Activated CD8-positive, alpha-beta memory T cell treated with anti-CD3 and anti-CD28 coated beads for 36 hours (primary cell): ENCODE measurements around the gene KRTAP19-6. TPM values are rescaled to one million over a fixed set of nuclear protein-coding genes. Genes with fewer than 3 reads are reported as not detected.
"Not testable (repeated sequence)": the region's sequence is repeated elsewhere in the genome, so short reads cannot be mapped to it uniquely, and the experiment has no call there.

ENCODE experiments used
- CTCF ChIA-PET: fragments of 350-600 bp; sonication (Branson Sonifier 250); formaldehyde crosslinking; loops from one replicate; lab custom pipeline; 2021; ENCODE audit warnings: antibody characterized with exemption; lab: Charles Lee
- POLR2A ChIA-PET: fragments of 350-600 bp; sonication (Branson Sonifier 250); formaldehyde crosslinking; loops from one replicate; lab custom pipeline; 2021; ENCODE audit warnings: antibody characterized with exemption; lab: Charles Lee
- total RNA-seq, 2 experiments: library from RNA; stranded (reverse); gene quantifications; one replicate each; pipeline ENCODE4 v1.2.3, GENCODE V29; 2021

KRTAP19-6 gene
- total RNA-seq, result not detected

GRCh38 chr21:30541764-30542163 is at the start of gene KRTAP19-6:
Gene KRTAP19-6 (minus strand): TSS chr21:30541864. CDS start chr21:30541833, 31 bp downstream.
- ChIA-PET CTCF (no interaction called here), POLR2A (no interaction called here)

- POLR2A ChIA-PET, result no interaction called here
- CTCF ChIA-PET, result no interaction called here
Observed at GRCh38 chr21:30590297-30590696, 48.6 kb upstream of the KRTAP19-6 start, which contains the start of gene KRTAP22-2. Gene KRTAP22-2 (minus strand): TSS chr21:30590397.

DNA sequence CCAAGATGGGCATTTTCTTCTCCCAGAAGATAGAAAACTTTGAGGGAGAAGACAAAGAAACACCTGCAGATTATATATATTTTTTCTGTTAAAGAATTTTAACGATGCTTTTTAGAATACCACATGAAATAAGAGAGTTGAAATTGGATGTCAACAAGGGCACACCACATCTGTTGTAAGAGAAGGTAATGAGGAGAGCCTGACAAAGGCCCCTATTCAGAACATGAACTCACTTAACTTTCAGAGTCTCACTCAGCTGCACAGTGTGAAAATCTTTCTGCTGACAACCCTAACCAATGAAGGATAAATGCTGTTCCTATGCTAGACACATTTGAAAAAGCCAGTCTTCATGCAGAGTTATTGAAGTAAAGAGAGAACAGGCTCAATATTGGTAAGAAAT is 41.2 kb upstream of the KRTAP19-6 start:
- POLR2A ChIA-PET, result no interaction called here
- CTCF ChIA-PET, result no interaction called here

DNA sequence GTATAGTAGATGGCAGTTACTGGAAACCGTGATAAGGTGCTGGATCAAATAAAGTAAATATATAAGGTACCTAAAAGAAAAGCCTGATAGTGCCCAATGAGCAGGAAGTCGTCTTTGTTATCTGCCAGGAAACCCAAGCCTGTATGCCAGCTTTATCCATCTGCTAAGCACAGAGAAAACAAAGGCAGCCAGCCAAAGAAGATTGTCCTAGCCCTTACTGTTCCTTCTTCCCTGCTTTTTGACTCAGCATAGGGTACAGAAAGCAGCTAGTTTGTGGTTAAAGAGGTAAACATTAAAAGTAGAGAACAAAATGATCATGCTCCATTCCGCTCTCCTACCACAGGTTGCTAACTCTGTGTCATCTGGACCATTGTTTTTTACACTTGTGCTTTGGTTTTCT is 38.5 kb upstream of the KRTAP19-6 start:
- ChIA-PET POLR2A (no interaction called here), CTCF (no interaction called here)

DNA sequence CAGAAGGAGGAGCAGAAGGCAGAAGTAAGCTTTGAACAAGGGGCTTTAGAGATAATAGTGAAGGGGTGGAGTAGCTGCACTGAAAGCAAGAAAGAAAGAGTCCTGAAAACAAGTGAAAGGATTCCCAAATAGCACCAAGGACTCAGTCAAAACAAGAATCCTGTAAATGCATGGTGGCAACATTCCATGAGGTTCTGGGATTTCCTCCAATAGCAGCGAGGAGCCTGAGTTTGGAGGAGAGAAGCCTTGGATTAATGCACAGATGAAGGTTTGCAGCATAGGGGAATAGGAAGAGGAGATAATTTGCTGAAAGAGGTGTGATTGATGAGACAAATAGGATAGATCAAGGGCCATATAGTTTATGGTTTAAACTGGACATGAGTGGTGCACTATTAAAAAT is 37.7 kb upstream of the KRTAP19-6 start:
- ChIA-PET POLR2A (no interaction called here), CTCF (no interaction called here)

GRCh38 chr21:30577766-30578165 is 36.1 kb upstream of the KRTAP19-6 start:
- ChIA-PET CTCF (no interaction called here), POLR2A (no interaction called here)

GRCh38 chr21:30567617-30568016 is 26.0 kb upstream of the KRTAP19-6 start:
- ChIA-PET POLR2A (no interaction called here), CTCF (no interaction called here)

DNA sequence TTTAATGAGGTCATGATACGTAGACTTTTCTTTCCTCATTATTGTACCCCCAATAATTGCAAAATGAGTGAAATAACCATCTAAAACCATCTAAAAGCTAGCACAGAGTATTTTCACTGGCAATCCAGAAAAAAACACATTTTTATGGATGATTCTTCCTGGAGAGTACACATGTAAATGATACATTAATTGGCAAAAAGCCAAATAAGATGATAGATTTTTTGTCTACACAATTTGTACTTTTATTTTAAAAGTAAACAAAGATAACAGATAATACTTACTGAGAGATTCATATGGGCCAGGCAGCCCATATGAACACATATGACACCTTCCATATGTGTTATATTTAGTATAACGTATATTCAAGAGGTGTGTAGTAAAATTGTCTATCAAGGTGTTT is 22.0 kb upstream of the KRTAP19-6 start:
- ChIA-PET CTCF (no interaction called here), POLR2A (no interaction called here)

DNA sequence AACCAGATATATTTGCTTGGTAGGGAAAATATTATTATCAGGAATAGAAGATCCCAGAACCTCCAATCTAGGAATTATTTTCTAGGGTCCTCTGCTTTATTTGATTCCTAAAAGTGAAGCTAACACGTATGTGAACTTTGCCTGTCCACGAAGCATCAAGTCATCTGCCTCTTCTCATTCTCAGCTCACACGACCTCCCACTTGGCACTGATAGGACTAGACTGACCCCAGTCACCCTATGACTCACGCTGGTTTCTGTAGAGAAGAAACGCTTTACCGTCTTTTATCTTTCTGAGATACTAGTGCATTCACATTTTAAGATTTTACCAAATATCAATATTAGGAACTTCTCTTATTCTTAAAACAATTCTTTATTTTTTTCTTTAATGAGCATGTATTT is 21.4 kb upstream of the KRTAP19-6 start:
- ChIA-PET CTCF (no interaction called here), POLR2A (no interaction called here)

DNA sequence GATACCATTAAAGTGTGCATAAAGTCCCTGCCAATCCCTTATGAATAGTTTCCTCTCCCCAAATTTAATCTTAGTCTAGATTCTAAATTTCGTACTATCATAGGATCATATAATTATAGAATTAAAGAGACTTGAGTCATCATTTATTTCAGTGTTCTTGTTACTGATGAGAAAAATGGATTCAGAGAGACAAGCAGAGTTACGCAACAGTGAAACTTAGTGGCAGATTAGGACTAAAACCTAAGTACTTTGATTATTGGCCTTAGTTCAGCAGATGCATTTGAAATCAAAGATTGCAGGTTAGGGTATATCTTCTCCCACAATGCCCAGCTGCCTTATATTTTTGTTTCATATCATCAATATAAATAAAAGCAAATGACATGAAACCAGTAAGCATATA is 20.3 kb upstream of the KRTAP19-6 start:
- ChIA-PET CTCF (no interaction called here), POLR2A (no interaction called here)

- ChIA-PET POLR2A (no interaction called here), CTCF (no interaction called here)
Observed at GRCh38 chr21:30561264-30561895, 19.7 kb upstream of the KRTAP19-6 start, which contains the start of gene KRTAP19-7. Gene KRTAP19-7 (minus strand): TSS chr21:30561314. CDS start chr21:30561289, 25 bp downstream.

DNA sequence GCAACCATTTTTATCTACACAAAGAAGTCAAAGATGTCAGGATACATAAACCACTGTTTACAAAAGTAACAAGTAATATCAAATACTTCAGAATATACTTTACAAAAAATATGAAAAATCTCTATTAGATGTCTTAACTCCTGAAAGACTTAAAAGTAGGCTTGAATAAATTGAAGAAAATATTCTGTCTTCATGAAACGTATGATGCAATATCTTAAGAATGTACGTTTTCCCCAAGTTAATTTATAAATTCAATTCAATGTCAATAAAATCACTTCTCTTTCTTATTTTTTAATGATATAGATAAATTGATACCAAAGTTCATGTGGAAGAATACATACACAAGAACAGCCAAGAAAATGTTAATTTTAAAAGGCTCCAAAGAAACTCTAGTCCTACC is 13.4 kb upstream of the KRTAP19-6 start:
- ChIA-PET CTCF (no interaction called here), POLR2A (no interaction called here)

DNA sequence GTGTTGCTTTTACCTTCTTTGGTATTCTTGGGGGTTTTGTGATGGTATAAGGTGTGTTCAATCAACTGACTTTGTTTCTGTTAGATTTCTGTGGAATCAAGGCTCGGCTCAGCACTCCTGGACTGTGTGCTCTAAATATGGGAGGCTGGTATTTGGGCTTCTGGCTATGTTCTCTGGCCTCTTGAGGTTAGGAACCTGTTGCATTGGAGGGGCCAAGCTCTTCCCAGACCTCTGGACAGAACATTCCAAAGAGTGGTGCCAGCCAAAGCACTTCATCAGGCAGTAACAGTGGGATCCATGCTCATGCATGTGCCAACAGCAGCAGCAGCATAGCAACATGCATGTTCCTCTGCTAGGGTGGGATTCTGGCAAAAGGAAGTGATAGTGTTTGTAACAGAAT is 11.1 kb upstream of the KRTAP19-6 start:
- POLR2A ChIA-PET, result no interaction called here
- CTCF ChIA-PET, result no interaction called here

- CTCF ChIA-PET, result no interaction called here
Observed at GRCh38 chr21:30518876-30519275, 22.8 kb downstream of the KRTAP19-6 start.

GRCh38 chr21:30515681-30516080 is 26.0 kb downstream of the KRTAP19-6 start:
- POLR2A ChIA-PET, result no interaction called here

More at GRCh38 chr21:30518876-30519275, 22.8 kb downstream of the KRTAP19-6 start:
- POLR2A ChIA-PET, result no interaction called here

DNA sequence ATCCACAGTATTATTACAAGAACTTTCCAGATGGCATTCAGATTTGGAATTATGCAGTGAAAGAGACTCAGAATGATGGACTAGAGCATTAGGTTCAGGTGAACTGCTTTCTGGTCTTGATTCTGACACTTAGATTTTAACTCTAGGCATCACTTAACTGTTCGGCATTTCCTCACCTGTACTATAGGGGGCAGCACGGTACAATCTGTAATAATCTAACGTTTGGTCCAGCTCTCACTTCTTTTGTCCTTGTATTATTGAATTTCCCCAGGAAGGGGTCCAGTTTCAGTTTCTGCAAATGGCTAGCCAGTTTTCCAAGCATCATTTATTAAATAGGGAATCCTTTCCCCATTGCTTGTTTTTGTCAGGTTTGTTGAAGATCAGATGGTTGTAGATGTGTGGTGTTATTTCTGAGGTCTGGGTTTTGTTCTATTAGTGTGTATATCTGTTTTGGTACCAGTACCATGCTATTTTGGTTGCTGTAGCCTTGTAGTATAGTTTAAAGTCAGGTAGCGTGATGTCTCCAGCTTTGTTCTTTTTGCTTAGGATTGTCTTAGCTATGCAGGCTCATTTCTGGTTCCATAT is 36.0 kb downstream of the KRTAP19-6 start:
- CTCF ChIA-PET, POLR2A ChIA-PET: not testable (repeated sequence)

More at GRCh38 chr21:30515681-30516080, 26.0 kb downstream of the KRTAP19-6 start:
- CTCF ChIA-PET, result no interaction called here

GRCh38 chr21:30502041-30502440 is 39.6 kb downstream of the KRTAP19-6 start, which contains the start of gene KRTAP19-5:
Gene KRTAP19-5 (minus strand): TSS chr21:30502141. CDS start chr21:30502090, 51 bp downstream.
- ChIA-PET CTCF (no interaction called here), POLR2A (no interaction called here)

- ChIA-PET POLR2A (no interaction called here), CTCF (no interaction called here)
Observed at GRCh38 chr21:30497065-30497464, 44.6 kb downstream of the KRTAP19-6 start, which contains the start of gene KRTAP19-4. Gene KRTAP19-4 (minus strand): TSS chr21:30497165. CDS start chr21:30497110, 55 bp downstream.

GRCh38 chr21:30491963-30492428 is 49.7 kb downstream of the KRTAP19-6 start, which contains the start of gene KRTAP19-3:
Gene KRTAP19-3 (minus strand): TSS chr21:30492013. CDS start chr21:30491957, 56 bp downstream.
- ChIA-PET POLR2A (no interaction called here), CTCF (no interaction called here)
